ENCODE measurements around the gene EIF1B. TPM values are rescaled to one million over a fixed set of nuclear protein-coding genes. Genes with fewer than 3 reads are reported as not detected.

The EIF1B gene
- total RNA-seq, 2 experiments from 2014 or later, result 54.2 to 56.5 TPM

DNA sequence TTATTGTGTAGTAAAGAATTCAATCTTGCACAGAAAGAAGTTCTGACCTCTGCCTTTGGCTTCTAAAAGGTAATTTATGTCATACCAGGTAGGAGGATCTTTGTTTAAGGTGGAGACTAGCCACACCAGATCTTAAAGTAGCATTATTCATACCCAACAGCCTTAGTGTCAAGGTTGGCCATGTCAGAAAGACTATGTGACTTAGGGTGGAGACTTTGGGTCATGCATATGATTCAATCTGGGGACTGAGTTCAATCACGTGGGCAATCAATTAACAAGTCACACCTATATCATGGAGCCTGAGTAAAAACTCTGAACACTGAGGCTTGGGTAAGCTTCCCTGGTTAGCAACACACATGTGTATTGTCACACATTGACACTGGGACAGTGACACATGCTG, 48.9 kb downstream of the EIF1B start:
- Mint-ChIP-seq H3K4me3 (no peak overlapping the region), H3K4me1 (no peaks in the 10 kb centered on the region), H3K27me3 (no peaks in the 10 kb centered on the region), H3K27ac (no peak overlapping the region), H3K36me3 (no peaks in the 10 kb centered on the region), H3K9me3 (peaks cover 2% of the 10 kb centered on the region)
- no peak for DNase-seq

Other genes with a start within 250 kb of the EIF1B start
- gene ENTPD3, start 77.5 kb downstream of the EIF1B start, total RNA-seq, result not detected
- 1,000 to 10,000 TPM; 3,153 to 3,196 TPM for gene RPL14, start 147.6 kb downstream of the EIF1B start, total RNA-seq
- 1 to 10 TPM; 6.4 to 7.4 TPM for gene ZNF619, start 167.4 kb downstream of the EIF1B start, total RNA-seq
- gene ZNF620, start 196.3 kb downstream of the EIF1B start, total RNA-seq, result 10 to 100 TPM in 1 of 2 experiments, 1 to 10 TPM in 1; 8.5 to 10.1 TPM
- gene ZNF621, start 215.3 kb downstream of the EIF1B start, total RNA-seq, result 10 to 100 TPM; 18.3 to 19.6 TPM

Data from activated naive CD8-positive, alpha-beta T cell treated with anti-CD3 and anti-CD28 coated beads for 36 hours (primary cell).